HG02884 (cell line): ENCODE results near the gene TFPI.
"Not testable (repeated sequence)": the region's sequence is repeated elsewhere in the genome, so short reads cannot be mapped to it uniquely, and the experiment has no call there.

Experiments used
- ATAC-seq: cut with Tn5 transposase; IDR thresholded peaks from one replicate; pipeline ENCODE4 v1.9.1; 2021; ENCODE audit warnings: mild to moderate bottlenecking, moderate library complexity; ENCODE audit not compliant: unreplicated experiment

Gene TFPI

DNA sequence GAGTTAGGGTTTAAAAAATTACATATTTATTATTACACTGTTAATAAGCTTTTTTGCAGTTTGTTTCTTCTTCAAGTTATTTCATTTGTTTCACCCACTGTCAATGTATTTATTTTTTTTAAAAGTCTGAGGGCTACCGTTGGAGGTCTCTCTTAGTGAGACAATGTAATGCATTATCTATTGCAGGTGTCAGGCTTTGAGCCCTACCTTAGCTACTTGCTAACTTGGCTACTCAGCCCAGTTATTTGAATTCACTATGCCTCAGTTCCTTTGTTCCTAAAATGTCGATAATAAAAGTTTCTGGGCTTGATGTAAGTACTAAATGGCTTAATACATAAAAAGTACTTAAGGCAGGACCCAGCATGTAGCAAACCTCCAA, 458 bp upstream of the TFPI start:
- no peak for ATAC-seq

DNA sequence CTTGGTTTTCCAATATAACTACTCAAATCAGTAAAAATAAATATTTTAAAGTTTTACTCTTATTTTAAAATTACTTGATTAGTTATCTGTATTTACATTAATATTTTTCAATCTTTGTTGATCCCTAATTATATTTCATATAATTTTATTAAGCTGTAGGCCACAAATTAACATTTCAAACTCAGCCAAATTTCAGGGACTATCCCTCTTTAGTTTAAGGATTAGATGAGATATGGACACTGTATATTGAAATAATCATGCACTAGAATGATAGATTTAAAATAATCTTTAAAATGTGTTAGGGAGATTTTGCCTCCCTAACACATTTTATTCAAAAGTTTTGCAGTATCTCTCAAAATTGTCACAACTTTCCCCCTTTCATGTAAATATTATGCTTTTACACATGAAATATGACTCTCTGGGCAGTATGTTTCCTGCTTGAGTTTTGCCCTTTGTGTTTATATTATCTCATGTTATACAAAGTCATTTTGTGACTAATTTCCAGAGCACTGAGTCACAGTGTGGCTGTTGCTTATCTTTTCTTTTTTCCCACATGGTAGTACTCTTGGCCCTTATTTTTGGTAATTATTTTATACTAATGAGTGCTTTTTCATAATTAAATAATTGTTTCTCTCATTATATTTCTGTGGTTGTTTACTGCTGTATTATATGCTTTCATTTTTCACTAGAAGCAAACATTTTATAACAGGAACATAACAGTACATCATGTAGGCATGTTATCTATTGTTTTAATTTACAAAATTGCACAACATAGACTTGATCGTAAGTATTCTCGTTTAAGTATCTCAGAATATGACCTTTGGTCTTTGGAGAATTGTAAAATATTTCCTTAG, 1.2 kb downstream of the TFPI start:
- peak; percentile 78 for ATAC-seq

DNA sequence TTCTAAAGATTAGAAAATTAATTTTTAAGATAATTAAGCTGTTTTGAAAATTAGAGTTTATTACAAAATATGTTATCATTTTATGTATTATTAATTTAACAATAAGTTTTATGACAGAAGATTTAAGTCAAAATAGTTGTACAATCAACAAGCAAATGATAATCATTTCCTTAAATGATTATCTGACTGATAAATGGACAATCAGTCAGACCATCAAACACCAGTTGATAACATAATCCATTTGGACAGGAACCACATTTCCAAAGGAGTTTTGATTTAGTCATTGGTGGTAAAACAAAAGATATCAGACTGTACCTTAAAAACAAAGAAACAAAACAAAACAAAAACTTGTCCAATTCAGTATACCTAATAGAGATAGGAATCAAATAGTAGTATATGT, 1.9 kb downstream of the TFPI start:
- ATAC-seq, result no peak

DNA sequence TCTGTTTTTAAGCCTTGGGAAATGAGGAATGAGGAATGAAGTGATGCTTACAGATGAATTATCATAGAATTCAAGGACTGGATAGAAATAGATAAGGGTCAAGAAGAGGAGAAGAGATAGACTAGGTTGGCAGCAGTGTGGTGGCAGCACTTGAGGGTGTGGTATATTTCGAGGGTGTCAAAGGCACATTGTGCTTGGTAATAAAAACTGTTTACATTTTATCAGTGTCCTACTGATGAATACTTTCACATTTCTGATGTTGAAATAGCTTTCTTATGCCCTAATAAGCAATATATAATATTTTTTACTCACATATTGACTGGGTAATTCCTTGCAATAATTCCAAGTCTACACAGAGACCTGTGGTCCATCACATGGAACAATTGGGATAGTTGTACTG, 3.4 kb downstream of the TFPI start:
- no peak for ATAC-seq

DNA sequence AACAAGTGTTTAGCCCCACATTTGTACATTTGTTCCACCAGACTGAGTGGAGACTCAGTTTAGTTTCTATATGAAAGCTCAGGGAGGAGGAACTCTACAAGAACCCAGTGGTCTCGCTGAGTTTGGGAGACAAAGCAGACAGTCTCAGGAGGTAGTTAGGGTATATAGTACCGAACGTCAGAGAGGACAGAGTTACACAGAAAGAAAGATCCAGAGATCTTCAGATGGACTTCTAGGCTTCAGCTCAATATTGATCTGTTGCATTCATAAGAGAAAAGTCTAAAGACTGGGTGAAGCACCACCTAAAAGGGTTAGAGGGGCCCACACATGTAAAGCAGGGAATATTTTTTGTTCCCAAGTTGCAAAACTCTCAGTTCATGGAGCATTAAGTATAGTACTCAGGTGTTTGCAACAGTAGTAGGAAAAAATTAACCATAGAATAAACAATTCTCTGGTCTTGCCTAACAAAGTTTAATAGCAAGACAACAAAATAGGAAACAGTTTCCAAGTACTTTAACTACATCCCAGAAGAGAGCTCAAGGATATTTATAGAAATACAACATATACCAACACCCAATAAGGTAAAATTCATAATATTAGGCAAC, 4.2 kb downstream of the TFPI start:
- ATAC-seq, result no peak

DNA sequence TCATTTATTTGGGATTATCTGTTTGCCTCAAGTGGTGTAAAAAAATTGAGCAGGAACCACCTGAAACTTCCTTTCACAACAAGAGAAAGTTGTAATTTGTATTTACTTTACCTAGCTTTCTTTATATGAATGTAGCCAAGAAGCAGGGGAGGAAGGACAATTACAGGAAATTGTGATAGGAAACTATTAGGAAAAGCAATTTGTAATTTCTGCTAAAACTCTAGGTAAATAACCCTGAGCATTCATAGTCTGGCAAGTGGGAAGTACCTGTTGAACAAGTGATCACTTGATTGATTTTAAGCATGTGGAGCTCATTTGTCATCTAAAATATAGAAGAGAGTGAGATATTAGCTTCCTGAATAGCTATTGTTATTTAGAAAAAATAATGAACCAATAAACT, 5.0 kb downstream of the TFPI start:
- ATAC-seq, result no peak

DNA sequence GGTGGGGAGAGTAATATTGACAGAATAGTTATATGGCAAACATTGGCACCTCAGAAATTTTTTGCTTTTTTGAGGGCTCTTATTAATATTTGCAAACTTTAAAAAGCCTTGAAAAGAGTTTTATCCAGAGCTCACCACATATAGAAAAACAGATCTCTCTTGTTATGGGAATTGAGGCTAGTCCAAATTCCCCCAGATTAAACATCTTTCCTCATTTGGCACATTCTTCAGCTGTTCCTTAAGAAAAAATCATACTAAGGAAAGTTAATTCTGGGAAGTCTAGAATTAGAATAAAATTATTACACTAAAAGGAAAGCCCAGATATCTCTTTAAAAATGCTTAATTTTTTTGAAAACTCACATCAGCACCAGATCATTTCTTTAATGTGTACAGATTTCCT, 5.6 kb downstream of the TFPI start:
- no peak for ATAC-seq

DNA sequence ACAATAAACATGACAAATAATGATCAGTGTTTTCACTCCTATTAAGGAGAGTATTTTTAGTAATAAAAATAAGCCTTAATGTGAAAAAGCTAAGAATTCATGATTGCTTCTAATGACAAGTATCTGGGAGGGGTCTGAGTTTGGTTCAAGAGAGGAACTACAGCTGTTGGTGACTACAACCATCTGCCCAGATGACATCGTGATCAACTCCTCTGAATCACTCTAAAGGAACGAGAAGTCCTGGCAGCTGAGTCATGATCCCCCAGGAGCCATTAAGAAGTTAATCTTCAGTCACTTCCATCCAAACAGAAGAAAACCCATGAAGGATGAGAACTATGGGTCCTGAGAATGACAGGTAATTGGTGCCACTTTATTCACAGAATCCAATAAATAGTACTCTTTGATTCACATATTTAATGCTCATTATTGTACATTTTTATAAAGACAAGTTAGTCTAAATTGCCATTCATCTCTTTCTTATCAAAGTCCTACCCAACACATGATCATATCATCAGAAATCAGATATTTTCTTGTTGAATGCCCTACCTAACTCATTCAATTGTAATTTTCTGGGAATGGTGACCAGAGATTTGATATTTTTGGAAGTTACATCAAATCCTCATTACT, 6.8 kb downstream of the TFPI start:
- no peak for ATAC-seq

DNA sequence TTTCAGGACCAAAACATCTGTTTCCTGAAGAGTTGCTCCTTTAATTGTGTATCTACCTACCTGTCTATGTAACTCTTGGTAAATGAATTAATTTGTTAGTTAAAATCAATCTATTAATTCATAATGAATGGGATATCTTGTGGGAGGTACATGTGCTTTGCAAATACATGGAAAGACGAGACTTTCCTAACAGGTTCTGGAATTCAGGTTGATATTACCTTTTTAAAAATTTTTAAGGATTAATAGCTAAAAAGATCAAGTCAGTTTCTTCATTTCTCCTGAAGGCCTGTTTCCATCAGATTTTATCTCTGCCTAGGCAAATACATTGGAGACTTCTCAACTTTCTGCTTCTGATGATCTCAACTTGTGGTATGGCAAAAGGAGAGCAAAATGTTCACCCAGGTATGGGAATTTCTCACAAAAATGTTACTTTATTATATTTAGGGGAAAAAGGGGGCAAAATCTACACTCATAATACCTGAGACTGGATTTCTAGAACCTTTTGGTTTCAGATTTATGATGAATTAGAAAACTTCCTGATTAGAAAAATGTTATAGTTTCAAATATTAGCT, 7.4 kb downstream of the TFPI start:
- no peak for ATAC-seq

DNA sequence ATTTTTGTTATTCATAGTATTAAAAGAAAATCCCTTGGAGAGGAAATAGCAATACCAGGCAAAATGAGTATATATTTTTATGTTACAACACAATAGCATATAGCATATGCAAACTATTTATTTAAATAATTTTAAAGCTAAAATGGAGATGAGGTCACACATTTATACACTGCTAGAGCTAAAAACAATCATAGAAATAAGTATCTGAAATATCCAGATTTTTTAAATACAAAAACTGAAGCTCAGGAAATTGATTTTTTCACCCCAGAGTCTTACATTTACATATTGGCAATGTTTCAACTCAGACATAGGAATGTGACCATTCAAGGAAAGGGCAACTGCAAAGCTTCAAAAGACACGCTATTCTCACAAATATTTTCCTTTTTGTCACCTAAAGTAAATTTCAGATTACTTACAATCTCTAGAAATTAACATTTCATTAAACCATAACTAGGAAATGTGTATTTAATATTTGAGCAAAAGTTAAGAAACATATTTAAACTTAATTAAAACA, 8.9 kb downstream of the TFPI start:
- no peak for ATAC-seq

DNA sequence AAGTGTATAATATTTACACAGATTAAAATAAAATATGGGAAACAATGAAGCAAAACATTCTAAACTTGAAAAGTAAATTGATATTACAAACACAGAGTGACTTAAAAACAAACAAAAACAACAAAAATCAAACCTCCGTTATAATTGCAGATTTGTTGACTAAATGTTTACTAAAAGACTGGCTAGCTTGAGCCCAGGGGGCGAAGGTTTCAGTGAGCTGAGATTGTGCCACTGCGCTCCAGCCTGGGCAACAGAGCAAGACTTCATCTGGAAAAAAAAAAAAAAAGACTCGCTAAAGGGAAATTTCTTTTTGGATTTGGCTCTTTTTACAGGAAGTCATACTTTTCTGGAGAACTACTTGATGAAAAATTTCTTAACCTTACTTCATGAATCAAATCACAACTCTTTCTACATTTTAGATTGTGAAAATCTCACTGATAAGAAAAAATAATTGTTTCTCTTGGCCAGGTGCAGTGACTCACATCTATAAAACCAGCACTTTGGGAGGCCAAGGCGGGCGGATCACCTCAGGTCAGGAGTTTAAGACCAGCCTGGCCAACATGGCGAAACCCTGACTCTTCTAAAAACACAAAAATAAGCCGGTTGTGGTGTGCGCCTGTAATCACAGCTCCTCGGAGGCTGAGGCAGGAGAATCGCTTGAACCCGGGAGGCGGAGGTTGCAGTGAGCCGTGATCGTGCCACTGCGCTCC, 9.7 kb downstream of the TFPI start:
- no peak for ATAC-seq

DNA sequence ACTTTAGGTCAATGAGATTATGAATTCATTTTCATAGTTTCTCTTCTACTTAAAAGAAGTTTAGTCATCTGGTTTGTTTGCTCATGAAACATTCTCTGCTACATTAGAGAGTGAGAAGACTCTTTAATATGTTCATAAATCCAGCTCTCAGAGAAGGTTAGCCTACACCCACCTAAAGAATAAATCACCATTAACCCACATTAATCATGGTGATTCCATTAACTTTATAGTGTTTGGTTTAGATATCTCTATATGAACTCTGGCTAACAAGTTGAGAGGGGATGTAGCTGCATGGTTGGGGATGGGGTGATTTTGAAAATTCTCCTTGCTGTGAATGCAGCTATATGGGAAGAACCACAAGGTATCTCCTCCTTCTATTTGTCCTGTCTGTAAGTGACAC, 10.7 kb downstream of the TFPI start:
- ATAC-seq, result no peak

DNA sequence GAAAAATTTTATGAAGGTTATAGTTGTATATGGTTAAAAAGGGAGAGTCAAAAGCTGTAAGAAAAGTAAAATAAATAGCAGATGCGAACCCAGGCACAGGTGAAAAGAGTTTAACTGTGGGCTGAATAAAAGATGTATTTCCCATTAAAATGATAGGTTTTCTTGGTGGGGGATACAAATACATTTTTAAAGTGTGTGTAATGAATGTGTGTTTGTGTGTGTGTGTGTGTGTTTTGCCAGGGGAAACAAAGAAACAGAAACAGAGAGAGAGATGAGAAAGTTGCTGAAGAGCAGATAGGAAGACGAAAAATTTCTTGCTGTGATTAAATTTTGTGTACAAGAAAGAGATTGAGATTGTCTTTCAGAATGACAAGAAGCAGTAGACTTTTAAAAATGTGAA, 12.1 kb downstream of the TFPI start:
- ATAC-seq, result no peak

DNA sequence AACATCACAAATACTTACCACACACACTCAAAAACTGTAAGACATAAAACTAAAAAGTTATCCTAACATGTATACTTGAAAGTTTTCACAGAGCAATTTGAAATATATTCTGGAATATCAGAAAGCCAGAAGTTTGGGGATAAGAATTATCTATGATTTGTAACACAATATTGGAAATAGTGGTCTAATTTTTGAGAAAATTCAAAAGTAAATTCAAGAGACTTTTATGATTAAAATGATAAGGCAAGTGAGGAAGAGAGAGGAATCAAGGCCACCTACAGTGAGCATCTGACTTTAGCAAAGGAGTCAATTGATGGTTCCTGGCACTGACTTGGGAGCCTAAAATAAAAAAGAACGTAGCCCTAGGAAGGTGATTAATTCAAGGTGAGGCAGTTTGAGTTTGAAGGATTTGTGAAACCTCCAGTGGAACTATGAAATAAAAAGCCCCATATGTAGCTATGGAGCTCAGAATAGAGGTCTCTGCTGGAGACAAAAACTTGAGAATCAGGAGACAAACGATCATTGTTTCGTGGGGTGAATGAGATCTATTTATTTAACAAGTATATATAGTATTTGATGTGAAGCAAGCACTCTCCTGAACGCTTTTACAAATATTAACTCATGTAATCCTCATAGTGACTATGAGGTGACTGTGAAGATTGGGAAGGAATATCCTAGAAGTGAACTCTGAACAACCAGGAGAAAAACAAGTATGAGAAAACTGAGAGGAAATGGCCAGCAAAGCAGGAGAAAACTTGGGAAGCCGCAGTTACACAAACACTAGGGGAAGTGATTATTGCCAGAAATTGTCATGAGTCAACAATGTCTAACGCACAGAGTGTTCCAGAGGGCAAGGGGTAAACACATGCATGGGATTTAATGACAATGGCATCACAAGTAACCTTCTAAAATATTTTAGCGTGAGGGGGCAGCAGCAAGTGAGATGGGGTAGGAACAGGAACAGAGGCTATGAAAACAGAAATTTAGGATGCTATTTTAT, 12.8 kb downstream of the TFPI start:
- no peak for ATAC-seq

DNA sequence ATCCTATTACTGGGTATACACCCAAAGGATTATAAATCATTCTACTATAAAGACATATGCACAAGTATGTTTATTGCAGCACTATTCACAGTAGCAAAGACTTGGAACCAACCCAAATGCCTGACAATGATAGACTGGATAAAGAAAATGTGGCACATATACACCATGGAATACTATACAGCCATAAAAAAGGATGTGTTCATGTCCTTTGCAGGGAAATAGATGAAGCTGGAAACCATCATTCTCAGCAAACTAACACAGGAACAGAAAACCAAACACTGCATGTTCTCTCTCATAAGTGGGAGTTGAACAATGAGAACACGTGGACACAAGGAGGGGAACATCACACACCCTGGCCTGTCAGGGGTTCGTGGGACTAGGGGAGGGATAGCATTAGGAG, 16.0 kb downstream of the TFPI start:
- not testable (repeated sequence) for ATAC-seq

DNA sequence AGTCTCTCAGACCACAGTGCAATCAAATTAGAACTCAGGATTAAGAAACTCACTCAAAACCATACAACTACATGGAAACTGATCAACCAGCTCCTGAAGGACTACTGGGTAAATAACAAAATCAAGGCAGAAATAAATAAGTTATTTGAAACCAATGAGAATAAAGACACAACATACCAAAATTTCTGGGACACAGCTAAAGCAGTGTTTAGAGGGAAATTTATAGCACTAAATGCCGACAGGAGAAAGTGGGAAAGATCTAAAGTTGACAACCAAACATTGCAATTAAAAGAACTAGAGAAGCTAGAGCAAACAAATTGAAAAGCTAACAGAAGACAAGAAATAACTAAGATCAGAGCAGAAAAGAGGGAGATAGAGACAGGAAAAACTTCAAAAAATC, 18.9 kb downstream of the TFPI start:
- ATAC-seq, result not testable (repeated sequence)

DNA sequence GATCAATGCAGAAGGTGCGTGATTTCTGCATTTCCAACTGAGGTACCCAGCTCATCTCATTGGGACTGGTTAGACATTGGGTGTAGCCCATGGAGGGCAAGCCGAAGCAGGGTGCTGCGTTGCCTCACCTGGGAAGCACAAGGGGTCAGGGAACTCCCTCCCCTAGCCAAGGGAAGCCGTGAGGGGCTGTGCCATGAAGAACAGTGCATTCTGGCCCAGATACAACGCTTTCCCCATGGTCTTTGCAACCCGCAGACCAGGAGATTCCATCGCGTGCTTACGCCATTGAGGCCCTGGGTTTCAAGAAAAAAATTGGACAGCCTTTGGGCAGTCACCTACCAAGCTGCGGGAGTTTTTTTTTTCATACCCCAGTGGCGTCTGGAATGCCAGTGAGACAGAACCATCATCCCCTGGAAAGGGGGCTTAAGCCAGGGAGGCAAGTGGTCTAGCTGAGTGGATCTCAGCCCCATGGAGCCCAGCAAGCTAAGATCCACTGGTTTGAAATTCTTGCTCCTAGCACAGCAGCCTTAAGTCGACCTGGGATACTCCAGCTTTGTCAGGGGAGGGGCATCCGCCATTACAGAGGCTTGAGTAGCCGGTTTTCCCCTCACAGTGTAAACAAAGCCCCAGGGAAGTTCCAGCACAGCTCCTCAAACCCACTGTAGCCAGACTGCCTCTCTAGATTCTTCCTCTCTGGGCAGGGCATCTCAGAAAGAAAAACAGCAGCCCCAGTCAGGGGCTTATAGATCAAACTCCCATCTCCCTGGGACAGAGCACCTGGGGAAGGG, 21.7 kb downstream of the TFPI start:
- ATAC-seq, result no peak

DNA sequence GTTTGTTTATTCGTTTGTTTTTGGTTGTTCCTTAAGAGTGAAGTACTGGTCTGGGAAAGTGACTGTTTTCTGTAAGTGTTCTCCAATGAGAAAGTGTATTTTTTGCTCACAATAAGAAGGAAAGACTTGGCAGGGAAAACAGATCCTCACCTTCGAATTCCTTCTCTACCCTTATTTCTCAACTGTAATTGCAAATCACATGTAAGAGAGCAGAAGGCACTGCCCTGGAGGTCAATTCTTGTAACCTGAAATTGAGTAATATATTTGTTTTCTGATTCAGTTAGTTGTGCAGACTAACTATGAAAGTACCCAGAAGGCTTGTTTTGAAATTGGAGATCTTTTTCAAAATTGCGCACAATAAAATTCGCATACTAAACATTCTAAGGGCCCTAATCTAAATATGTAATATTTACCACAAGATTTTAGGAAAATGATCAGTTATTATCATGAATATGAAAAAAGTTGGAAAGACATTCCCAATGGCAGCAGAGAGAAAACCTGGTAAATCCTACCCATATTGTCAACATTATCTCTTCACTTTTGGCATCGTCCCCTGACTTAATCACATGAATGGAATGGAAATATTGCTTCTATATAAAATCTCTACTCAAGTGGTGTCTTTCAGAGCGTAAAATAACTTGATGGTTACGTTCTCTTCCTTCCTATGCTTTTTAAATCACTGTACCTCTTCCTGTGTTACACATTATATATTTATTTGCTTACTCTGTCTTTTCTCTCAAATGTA, 24.1 kb downstream of the TFPI start:
- ATAC-seq, result no peak
